Type B pancreatic cell (in vitro differentiated cells): ENCODE measurements around the gene KCP. TPM values are rescaled to one million over a fixed set of nuclear protein-coding genes. Genes with fewer than 3 reads are reported as not detected.
A peak's percentile ranks its signal among the peaks of the same experiment; 100 is the strongest.

ENCODE experiments used
- DNase-seq: peaks from one replicate; pipeline ENCODE4 v3.0.0; 2021; ENCODE audit warnings: mixed read lengths; ENCODE audit not compliant: unreplicated experiment; ENCODE audit errors: extremely low spot score
- H3K27ac Mint-ChIP-seq: 2 replicates; pipeline ENCODE4 v1.8.0; 2021; ENCODE audit warnings: mild to moderate bottlenecking, mixed read lengths
- H3K27me3 Mint-ChIP-seq: 2 replicates; pipeline ENCODE4 v1.8.0; 2021; ENCODE audit warnings: mixed read lengths
- H3K36me3 Mint-ChIP-seq: 2 replicates; pipeline ENCODE4 v1.8.0; 2021; ENCODE audit warnings: mixed read lengths
- H3K4me1 Mint-ChIP-seq: one replicate; pipeline ENCODE4 v1.8.0; 2021; ENCODE audit warnings: mixed read lengths; ENCODE audit not compliant: unreplicated experiment
- H3K4me3 Mint-ChIP-seq: 2 replicates; pipeline ENCODE4 v1.8.0; 2021; ENCODE audit warnings: mild to moderate bottlenecking, mixed read lengths
- H3K9me3 Mint-ChIP-seq: 2 replicates; pipeline ENCODE4 v1.8.0; 2021; ENCODE audit warnings: mixed read lengths
- CTCF ChIP-seq: fragments of 200-600 bp; sonication (generic); conservative IDR thresholded peaks from 2 replicates; pipeline ENCODE4 v1.5.0; 2021; ENCODE audit warnings: antibody characterized with exemption, mild to moderate bottlenecking
- total RNA-seq: library from RNA; stranded (reverse); gene quantifications from 2 replicates; pipeline ENCODE4 v1.2.1, GENCODE V29; 2021; ENCODE audit warnings: low replicate concordance

Gene KCP
- total RNA-seq, 1 donor from 2014 or later, result 4.2 TPM

GRCh38 chr7:128853799-128854198 is 56.7 kb downstream of the KCP start:
- Mint-ChIP-seq H3K4me1 (no peaks in the 10 kb centered on the region), H3K9me3 (no peaks in the 10 kb centered on the region), H3K27ac (no peak overlapping the region), H3K4me3 (no peak overlapping the region), H3K27me3 (no peaks in the 10 kb centered on the region), H3K36me3 (no peaks in the 10 kb centered on the region)
- no peak for DNase-seq
- no peak for TF ChIP-seq CTCF

- no peaks in the 10 kb centered on the region for H3K4me1 Mint-ChIP-seq
- no peak overlapping the region for H3K27ac Mint-ChIP-seq
- no peak for TF ChIP-seq CTCF
Observed at GRCh38 chr7:128852537-128853254, 57.8 kb downstream of the KCP start.

GRCh38 chr7:128849804-128850490 is 60.6 kb downstream of the KCP start:
- Mint-ChIP-seq H3K36me3 (no peaks in the 10 kb centered on the region), H3K4me3 (no peak overlapping the region), H3K27me3 (no peaks in the 10 kb centered on the region), H3K27ac (peak overlapping the region; percentile 62), H3K9me3 (no peaks in the 10 kb centered on the region), H3K4me1 (no peaks in the 10 kb centered on the region)
- no peak for TF ChIP-seq CTCF
- no peak for DNase-seq

More at GRCh38 chr7:128852537-128853254, 57.8 kb downstream of the KCP start:
- Mint-ChIP-seq H3K4me3 (no peak overlapping the region), H3K9me3 (no peaks in the 10 kb centered on the region), H3K36me3 (no peaks in the 10 kb centered on the region), H3K27me3 (no peaks in the 10 kb centered on the region)
- no peak for DNase-seq

GRCh38 chr7:128849156-128849515 is 61.4 kb downstream of the KCP start:
- no peak for DNase-seq
- Mint-ChIP-seq H3K9me3 (no peaks in the 10 kb centered on the region), H3K27ac (no peak overlapping the region), H3K27me3 (no peaks in the 10 kb centered on the region), H3K4me1 (no peaks in the 10 kb centered on the region), H3K36me3 (no peaks in the 10 kb centered on the region), H3K4me3 (no peak overlapping the region)
- TF ChIP-seq CTCF, result no peak

- Mint-ChIP-seq H3K27ac (no peak overlapping the region), H3K36me3 (no peaks in the 10 kb centered on the region), H3K4me3 (no peak overlapping the region), H3K9me3 (no peaks in the 10 kb centered on the region), H3K4me1 (no peaks in the 10 kb centered on the region), H3K27me3 (no peaks in the 10 kb centered on the region)
- DNase-seq, result no peak
- no peak for TF ChIP-seq CTCF
Observed at GRCh38 chr7:128848289-128849155, 62.0 kb downstream of the KCP start.
